ENCODE measurements around the gene RFWD3. TPM values are rescaled to one million over a fixed set of nuclear protein-coding genes. Genes with fewer than 3 reads are reported as not detected.

RFWD3 gene
- total RNA-seq, 1 donor = 18.8 TPM

- Histone ChIP-seq H4K20me1 (ENCODE audit: insufficient read depth, low read length) (peaks cover 33% of the 10 kb centered on the region), H3K27ac (ENCODE audit: low read depth, low read length) (no peak overlapping the region), H3K4me1 (ENCODE audit: insufficient read depth, low read length) (peaks cover 12% of the 10 kb centered on the region), H3K36me3 (ENCODE audit: insufficient read depth, low read length) (peaks cover 4% of the 10 kb centered on the region), H3K79me2 (ENCODE audit: insufficient read depth, low read length) (peaks cover 80% of the 10 kb centered on the region), H3K27me3 (ENCODE audit: insufficient read depth, low read length) (no peaks in the 10 kb centered on the region), H3K4me3 (ENCODE audit: insufficient read depth, low read length) (no peak overlapping the region), H3K4me2 (ENCODE audit: insufficient read depth, low read length) (no peak overlapping the region), H2AFZ (ENCODE audit: low read length) (no peak overlapping the region), H3K9me3 (ENCODE audit: low read depth, low read length) (no peaks in the 10 kb centered on the region)
- TF ChIP-seq, protein P1, sequence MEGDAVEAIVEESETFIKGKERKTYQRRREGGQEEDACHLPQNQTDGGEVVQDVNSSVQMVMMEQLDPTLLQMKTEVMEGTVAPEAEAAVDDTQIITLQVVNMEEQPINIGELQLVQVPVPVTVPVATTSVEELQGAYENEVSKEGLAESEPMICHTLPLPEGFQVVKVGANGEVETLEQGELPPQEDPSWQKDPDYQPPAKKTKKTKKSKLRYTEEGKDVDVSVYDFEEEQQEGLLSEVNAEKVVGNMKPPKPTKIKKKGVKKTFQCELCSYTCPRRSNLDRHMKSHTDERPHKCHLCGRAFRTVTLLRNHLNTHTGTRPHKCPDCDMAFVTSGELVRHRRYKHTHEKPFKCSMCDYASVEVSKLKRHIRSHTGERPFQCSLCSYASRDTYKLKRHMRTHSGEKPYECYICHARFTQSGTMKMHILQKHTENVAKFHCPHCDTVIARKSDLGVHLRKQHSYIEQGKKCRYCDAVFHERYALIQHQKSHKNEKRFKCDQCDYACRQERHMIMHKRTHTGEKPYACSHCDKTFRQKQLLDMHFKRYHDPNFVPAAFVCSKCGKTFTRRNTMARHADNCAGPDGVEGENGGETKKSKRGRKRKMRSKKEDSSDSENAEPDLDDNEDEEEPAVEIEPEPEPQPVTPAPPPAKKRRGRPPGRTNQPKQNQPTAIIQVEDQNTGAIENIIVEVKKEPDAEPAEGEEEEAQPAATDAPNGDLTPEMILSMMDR (IDR thresholded peaks at IDR 0.05; ENCODE audit: extremely low read depth, low read depth, low read length) = no peak
- DNase-seq (ENCODE audit: insufficient read length, low spot score, missing footprints) = peak; percentile 17
Observed at GRCh38 chr16:74592847-74593246, 73.8 kb downstream of the RFWD3 start.

- peaks cover 82% of the 10 kb centered on the region for H3K79me2 ChIP-seq (ENCODE audit: insufficient read depth, low read length)
- no peaks in the 10 kb centered on the region for H3K9me3 ChIP-seq (ENCODE audit: low read depth, low read length)
- no peak for DNase-seq (ENCODE audit: insufficient read length, low spot score, missing footprints)
- peaks cover 4% of the 10 kb centered on the region for H3K36me3 ChIP-seq (ENCODE audit: insufficient read depth, low read length)
- no peak overlapping the region for H2AFZ ChIP-seq (ENCODE audit: low read length)
- no peak overlapping the region for H3K4me3 ChIP-seq (ENCODE audit: insufficient read depth, low read length)
- H3K27me3 ChIP-seq (ENCODE audit: insufficient read depth, low read length) = no peaks in the 10 kb centered on the region
- peaks cover 37% of the 10 kb centered on the region for H4K20me1 ChIP-seq (ENCODE audit: insufficient read depth, low read length)
- peaks cover 12% of the 10 kb centered on the region for H3K4me1 ChIP-seq (ENCODE audit: insufficient read depth, low read length)
- H3K27ac ChIP-seq (ENCODE audit: low read depth, low read length) = no peak overlapping the region
- H3K4me2 ChIP-seq (ENCODE audit: insufficient read depth, low read length) = no peak overlapping the region
- TF ChIP-seq, protein P1 (IDR thresholded peaks at IDR 0.05; ENCODE audit: extremely low read depth, low read depth, low read length) = no peak
Observed at GRCh38 chr16:74591876-74592650, 74.6 kb downstream of the RFWD3 start.

DNA sequence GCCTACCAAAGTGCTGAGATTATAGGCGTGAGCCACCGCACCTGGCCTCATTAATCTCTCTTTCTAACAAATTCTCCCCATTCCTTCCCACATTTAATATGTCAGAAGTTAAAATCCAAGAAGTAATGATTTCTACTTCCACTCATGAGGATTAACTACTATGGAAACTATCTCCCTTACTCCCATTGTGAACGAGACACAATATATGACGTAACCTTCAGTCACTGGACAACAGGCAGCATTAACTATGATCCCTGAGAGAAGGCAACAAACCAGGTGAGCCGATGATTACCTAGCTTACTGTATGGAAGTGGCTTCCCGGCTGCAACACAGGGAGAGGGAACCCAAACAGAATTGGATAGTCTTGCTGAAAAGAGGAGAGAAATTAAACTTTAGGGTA lies 79.7 kb downstream of the RFWD3 start:
- H3K27ac ChIP-seq (ENCODE audit: low read depth, low read length) = no peak overlapping the region
- H4K20me1 ChIP-seq (ENCODE audit: insufficient read depth, low read length) = peaks cover 34% of the 10 kb centered on the region
- no peaks in the 10 kb centered on the region for H3K27me3 ChIP-seq (ENCODE audit: insufficient read depth, low read length)
- H3K4me3 ChIP-seq (ENCODE audit: insufficient read depth, low read length) = no peak overlapping the region
- H2AFZ ChIP-seq (ENCODE audit: low read length) = no peak overlapping the region
- no peak overlapping the region for H3K4me2 ChIP-seq (ENCODE audit: insufficient read depth, low read length)
- H3K9me3 ChIP-seq (ENCODE audit: low read depth, low read length) = no peaks in the 10 kb centered on the region
- H3K4me1 ChIP-seq (ENCODE audit: insufficient read depth, low read length) = peaks cover 6% of the 10 kb centered on the region
- no peak for DNase-seq (ENCODE audit: insufficient read length, low spot score, missing footprints)
- H3K79me2 ChIP-seq (ENCODE audit: insufficient read depth, low read length) = peaks cover 88% of the 10 kb centered on the region
- TF ChIP-seq, protein P1 (IDR thresholded peaks at IDR 0.05; ENCODE audit: extremely low read depth, low read depth, low read length) = no peak
- no peaks in the 10 kb centered on the region for H3K36me3 ChIP-seq (ENCODE audit: insufficient read depth, low read length)

- TF ChIP-seq, protein P1 (IDR thresholded peaks at IDR 0.05; ENCODE audit: extremely low read depth, low read depth, low read length) = no peak
- no peak overlapping the region for H3K4me2 ChIP-seq (ENCODE audit: insufficient read depth, low read length)
- DNase-seq (ENCODE audit: insufficient read length, low spot score, missing footprints) = no peak
- H4K20me1 ChIP-seq (ENCODE audit: insufficient read depth, low read length) = peaks cover 38% of the 10 kb centered on the region
- H3K36me3 ChIP-seq (ENCODE audit: insufficient read depth, low read length) = no peaks in the 10 kb centered on the region
- H3K9me3 ChIP-seq (ENCODE audit: low read depth, low read length) = no peaks in the 10 kb centered on the region
- H3K27me3 ChIP-seq (ENCODE audit: insufficient read depth, low read length) = no peaks in the 10 kb centered on the region
- H3K79me2 ChIP-seq (ENCODE audit: insufficient read depth, low read length) = peaks cover 89% of the 10 kb centered on the region
- no peak overlapping the region for H2AFZ ChIP-seq (ENCODE audit: low read length)
- H3K4me1 ChIP-seq (ENCODE audit: insufficient read depth, low read length) = peaks cover 6% of the 10 kb centered on the region
- no peak overlapping the region for H3K27ac ChIP-seq (ENCODE audit: low read depth, low read length)
- H3K4me3 ChIP-seq (ENCODE audit: insufficient read depth, low read length) = no peak overlapping the region
Observed at GRCh38 chr16:74585846-74586443, 80.7 kb downstream of the RFWD3 start.

Data from osteoblast (primary cell).